NCI-H128 (cell line): ENCODE data around the gene EIF5A2.

Experiments
- DNase-seq: peaks from one replicate; lab custom pipeline; 2025; ENCODE audit not compliant: unreplicated experiment; lab: John Stamatoyannopoulos, UW

EIF5A2 gene

GRCh38 chr3:170862618-170863374 is 45.6 kb downstream of the EIF5A2 start:
- no peak for DNase-seq

- DNase-seq = no peak
Measured at GRCh38 chr3:170858599-170858998, 49.8 kb downstream of the EIF5A2 start.

- no peak for DNase-seq
Measured at GRCh38 chr3:170852324-170852723, 56.1 kb downstream of the EIF5A2 start.

GRCh38 chr3:170848292-170848917 is 60.0 kb downstream of the EIF5A2 start:
- no peak for DNase-seq

- no peak for DNase-seq
Measured at GRCh38 chr3:170844377-170844776, 64.1 kb downstream of the EIF5A2 start.

GRCh38 chr3:170840291-170840859 is 68.1 kb downstream of the EIF5A2 start:
- no peak for DNase-seq

- DNase-seq = no peak
Measured at GRCh38 chr3:170839518-170840100, 68.8 kb downstream of the EIF5A2 start.
